Measurements from ENCODE around the gene RUFY4. TPM values are rescaled to one million over a fixed set of nuclear protein-coding genes. Genes with fewer than 3 reads are reported as not detected.

Gene RUFY4
- total and polyA plus RNA-seq, 2 donors (not counting 3 experiments of a cell fraction or from before 2014, with no cell fraction given), result not detected

- BruUV-seq (replicated peaks), result no TSS peak
- Histone ChIP-seq H3K27ac (ENCODE audit: insufficient read depth, low read depth, low read length) (no peak overlapping the region), H3K9me1 (replicated peaks; ENCODE audit: control insufficient read depth, extremely low read depth, insufficient read depth, low read length) (no peaks in the 10 kb centered on the region), H3K27me3 (ENCODE audit: control insufficient read depth in 2 of 2, insufficient read depth in 2 of 2, low read length in 2 of 2) (no peaks in the 10 kb centered on the region), H3K4me1 (ENCODE audit: control insufficient read depth, extremely low read depth, insufficient read depth, low read length) (no peaks in the 10 kb centered on the region), H2AFZ (ENCODE audit: low read depth, low read length) (no peak overlapping the region), H3K9me3 (replicated peaks; ENCODE audit: control insufficient read depth, insufficient read depth, low read length) (no peaks in the 10 kb centered on the region), H4K20me1 (replicated peaks; ENCODE audit: control insufficient read depth, extremely low read depth, insufficient read depth, low read length) (no peaks in the 10 kb centered on the region), H3K4me3 (replicated peaks in 1 of 3; ENCODE audit: insufficient read depth in 1 of 3, low read depth in 1 of 3, low read length in 3 of 3) (no peak overlapping the region), H3K36me3 (ENCODE audit: control insufficient read depth in 2 of 2, extremely low read depth in 1 of 2, insufficient read depth in 2 of 2, low read length in 2 of 2) (no peaks in the 10 kb centered on the region), H3K79me2 (ENCODE audit: control insufficient read depth, insufficient read depth, low read length) (no peaks in the 10 kb centered on the region), H3K9ac (replicated peaks; ENCODE audit: extremely low read depth, insufficient read depth, low read length) (no peak overlapping the region), H3K4me2 (ENCODE audit: insufficient read depth, low read length) (no peak overlapping the region)
- ChIA-PET POLR2A (no interaction called here), CTCF (interaction anchor here (0.9 to 2.9 kb wide), 3 partner anchors 10 to 238 kb away, joined by 3 to 11 read pairs (median 9); no protein-coding TSS in a partner anchor)
- DNase-seq (ENCODE audit: low read depth, low spot score), result no peak
- intact Hi-C loops (cut with micrococcal nuclease), result no loop called here
- TF ChIP-seq EZH2 (IDR thresholded peaks at IDR 0.05; ENCODE audit: borderline replicate concordance, low read depth, low read length, severe bottlenecking), result no peak
- no peak for TF ChIP-seq GATA2 (IDR thresholded peaks at IDR 0.05; ENCODE audit: insufficient read depth, insufficient read length, low read depth, low read length)
- TF ChIP-seq POLR2AphosphoS5 (IDR thresholded peaks at IDR 0.05; ENCODE audit: insufficient read depth, low read depth, low read length), result no peak
- no peak for TF ChIP-seq CTCF (IDR thresholded peaks at IDR 0.05; ENCODE audit: extremely low read depth in 1 of 2, insufficient read depth in 1 of 2, low read depth in 1 of 2, low read length in 2 of 2)
- no peak for TF ChIP-seq POLR2A (IDR thresholded peaks at IDR 0.05; ENCODE audit: low read depth, low read length)
- TF ChIP-seq MAX (IDR thresholded peaks at IDR 0.05; ENCODE audit: insufficient read depth, insufficient read length), result no peak
- TF ChIP-seq MYC (IDR thresholded peaks at IDR 0.05; ENCODE audit: low read depth, low read length), result no peak
- TF ChIP-seq FOS (IDR thresholded peaks at IDR 0.05; ENCODE audit: borderline replicate concordance, insufficient read depth, low read length), result no peak
- no peak for TF ChIP-seq JUN (IDR thresholded peaks at IDR 0.05; ENCODE audit: borderline replicate concordance, insufficient read depth, insufficient read length, low read depth)
- dilution Hi-C loops (cut with MboI; ENCODE audit: extremely low pct_ligation_motif_present, low sequenced_read_pairs), result no loop called here
- FAIRE-seq, result no peak
Observed at GRCh38 chr2:218024336-218024735, 44.7 kb upstream of the RUFY4 start.

Data from endothelial cell of umbilical vein (primary cell).